Measurements from ENCODE around the gene DNMT3A.

- TF ChIP-seq HDGF (IDR thresholded peaks at IDR 0.05; ENCODE audit: borderline replicate concordance) = no peak
- no peak for TF ChIP-seq FOXM1 (IDR thresholded peaks at IDR 0.05; ENCODE audit: borderline replicate concordance)
- no peak for TF ChIP-seq SP1 (IDR thresholded peaks at IDR 0.05)
- no peak for TF ChIP-seq L3MBTL2 (conservative IDR thresholded peaks at IDR 0.05)
- TF ChIP-seq BHLHE40 (IDR thresholded peaks at IDR 0.05; ENCODE audit: borderline replicate concordance) = no peak
- TF ChIP-seq, protein P1, sequence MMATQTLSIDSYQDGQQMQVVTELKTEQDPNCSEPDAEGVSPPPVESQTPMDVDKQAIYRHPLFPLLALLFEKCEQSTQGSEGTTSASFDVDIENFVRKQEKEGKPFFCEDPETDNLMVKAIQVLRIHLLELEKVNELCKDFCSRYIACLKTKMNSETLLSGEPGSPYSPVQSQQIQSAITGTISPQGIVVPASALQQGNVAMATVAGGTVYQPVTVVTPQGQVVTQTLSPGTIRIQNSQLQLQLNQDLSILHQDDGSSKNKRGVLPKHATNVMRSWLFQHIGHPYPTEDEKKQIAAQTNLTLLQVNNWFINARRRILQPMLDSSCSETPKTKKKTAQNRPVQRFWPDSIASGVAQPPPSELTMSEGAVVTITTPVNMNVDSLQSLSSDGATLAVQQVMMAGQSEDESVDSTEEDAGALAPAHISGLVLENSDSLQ (IDR thresholded peaks at IDR 0.05) = no peak
- TF ChIP-seq LEF1 (IDR thresholded peaks at IDR 0.05; ENCODE audit: borderline replicate concordance) = no peak
- no peak for TF ChIP-seq ZNF384 (IDR thresholded peaks at IDR 0.05)
- TF ChIP-seq FOXK2 (IDR thresholded peaks at IDR 0.05) = no peak
- no peak for TF ChIP-seq FOXA1 (IDR thresholded peaks at IDR 0.05)
- TF ChIP-seq TARDBP (IDR thresholded peaks at IDR 0.05) = no peak
- TF ChIP-seq ELF4 (IDR thresholded peaks at IDR 0.05) = no peak
- TF ChIP-seq CTBP1 (IDR thresholded peaks at IDR 0.05; ENCODE audit: borderline replicate concordance) = no peak
- no peak for TF ChIP-seq NFRKB (IDR thresholded peaks at IDR 0.05)
Measured at GRCh38 chr2:25222477-25223121, 119.1 kb downstream of the DNMT3A start.

All from HEK293T (cell line).